Stimulated activated CD4-positive, alpha-beta T cell treated with anti-CD3 and anti-CD28 coated beads, Interleukin-1b, Interleukin-23, amount 100 ng/mL, for 1 hour (primary cell): Measurements from ENCODE around the gene INTS12.

Experiments used
- DNase-seq, 2 donors: peaks; one replicate each; pipeline ENCODE4 v3.0.0-alpha.2; 2020; ENCODE audit warnings: low read depth in 2 of 2

The INTS12 gene

GRCh38 chr4:105686571-105686970 lies 21.9 kb downstream of the INTS12 start:
- no peak for DNase-seq

GRCh38 chr4:105683038-105683437 lies 25.5 kb downstream of the INTS12 start:
- no peak for DNase-seq

GRCh38 chr4:105679186-105679585 lies 29.3 kb downstream of the INTS12 start:
- DNase-seq = no peak

- no peak for DNase-seq
Observed at GRCh38 chr4:105677709-105678108, 30.8 kb downstream of the INTS12 start.

- DNase-seq = no peak
Observed at GRCh38 chr4:105674011-105674410, 34.5 kb downstream of the INTS12 start.

- no peak for DNase-seq
Observed at GRCh38 chr4:105671301-105671700, 37.2 kb downstream of the INTS12 start.

GRCh38 chr4:105670684-105671083 lies 37.8 kb downstream of the INTS12 start:
- DNase-seq = no peak

- no peak for DNase-seq
Observed at GRCh38 chr4:105666693-105667092, 41.8 kb downstream of the INTS12 start.

GRCh38 chr4:105662935-105663675 lies 45.4 kb downstream of the INTS12 start:
- DNase-seq = no peak

GRCh38 chr4:105661028-105661427 lies 47.5 kb downstream of the INTS12 start:
- no peak for DNase-seq

GRCh38 chr4:105659190-105659589 lies 49.3 kb downstream of the INTS12 start:
- no peak for DNase-seq

- DNase-seq = no peak
Observed at GRCh38 chr4:105657117-105657765, 51.2 kb downstream of the INTS12 start.

GRCh38 chr4:105652286-105652888 lies 56.1 kb downstream of the INTS12 start:
- no peak for DNase-seq

- DNase-seq = no peak
Observed at GRCh38 chr4:105651884-105652283, 56.6 kb downstream of the INTS12 start.

GRCh38 chr4:105650190-105650589 lies 58.3 kb downstream of the INTS12 start:
- DNase-seq = no peak

GRCh38 chr4:105645440-105645839 lies 63.0 kb downstream of the INTS12 start:
- no peak for DNase-seq

- DNase-seq = no peak
Observed at GRCh38 chr4:105644257-105644656, 64.2 kb downstream of the INTS12 start.

- DNase-seq = no peak
Observed at GRCh38 chr4:105641845-105642244, 66.6 kb downstream of the INTS12 start.

GRCh38 chr4:105637408-105638176 lies 70.9 kb downstream of the INTS12 start:
- DNase-seq = no peak

GRCh38 chr4:105634402-105635080 lies 73.9 kb downstream of the INTS12 start:
- no peak for DNase-seq

- no peak for DNase-seq
Observed at GRCh38 chr4:105633241-105633640, 75.2 kb downstream of the INTS12 start.
